ENCODE data around the gene PIP5KL1.
A peak's percentile ranks its signal among the peaks of the same experiment; 100 is the strongest.

Gene PIP5KL1

GRCh38 chr9:127916720-127917581 is 13.6 kb downstream of the PIP5KL1 start, which contains the start of gene ST6GALNAC4:
TSS of gene ST6GALNAC4 (minus strand) at chr9:127917041. CDS start at chr9:127916419, 622 bp downstream.
- Histone ChIP-seq H3K4me3 (ENCODE audit: low read length) (peak within 1 kb of the TSS; percentile 99), H3F3A (ENCODE audit: insufficient read depth, low read length) (peaks cover 23% of the 10 kb centered on the region), H2AFZ (ENCODE audit: low read length) (peak within 1 kb of the TSS; percentile 33), H3K36me3 (replicated peaks; ENCODE audit: insufficient read depth, low read length) (peaks cover 3% of the 10 kb centered on the region), H4K20me1 (ENCODE audit: insufficient read depth, low read length) (no peaks in the 10 kb centered on the region), H3K27ac (ENCODE audit: low read length) (peak within 1 kb of the TSS; percentile 93), H3K9me2 (replicated peaks; ENCODE audit: insufficient read depth, low read length) (no peaks in the 10 kb centered on the region), H3K9ac (ENCODE audit: low read length) (peak within 1 kb of the TSS; percentile 98), H3K4me2 (ENCODE audit: low read depth, low read length) (peak within 1 kb of the TSS; percentile 93), H3K27me3 (replicated peaks; ENCODE audit: insufficient read depth, low read length) (no peaks in the 10 kb centered on the region), H3K9me3 (replicated peaks; ENCODE audit: insufficient read depth, low read length) (no peaks in the 10 kb centered on the region), H3K79me2 (ENCODE audit: low read length) (peaks cover 52% of the 10 kb centered on the region), H3K4me1 (ENCODE audit: low read length) (peaks cover 46% of the 10 kb centered on the region)
- TF ChIP-seq, protein P1, sequence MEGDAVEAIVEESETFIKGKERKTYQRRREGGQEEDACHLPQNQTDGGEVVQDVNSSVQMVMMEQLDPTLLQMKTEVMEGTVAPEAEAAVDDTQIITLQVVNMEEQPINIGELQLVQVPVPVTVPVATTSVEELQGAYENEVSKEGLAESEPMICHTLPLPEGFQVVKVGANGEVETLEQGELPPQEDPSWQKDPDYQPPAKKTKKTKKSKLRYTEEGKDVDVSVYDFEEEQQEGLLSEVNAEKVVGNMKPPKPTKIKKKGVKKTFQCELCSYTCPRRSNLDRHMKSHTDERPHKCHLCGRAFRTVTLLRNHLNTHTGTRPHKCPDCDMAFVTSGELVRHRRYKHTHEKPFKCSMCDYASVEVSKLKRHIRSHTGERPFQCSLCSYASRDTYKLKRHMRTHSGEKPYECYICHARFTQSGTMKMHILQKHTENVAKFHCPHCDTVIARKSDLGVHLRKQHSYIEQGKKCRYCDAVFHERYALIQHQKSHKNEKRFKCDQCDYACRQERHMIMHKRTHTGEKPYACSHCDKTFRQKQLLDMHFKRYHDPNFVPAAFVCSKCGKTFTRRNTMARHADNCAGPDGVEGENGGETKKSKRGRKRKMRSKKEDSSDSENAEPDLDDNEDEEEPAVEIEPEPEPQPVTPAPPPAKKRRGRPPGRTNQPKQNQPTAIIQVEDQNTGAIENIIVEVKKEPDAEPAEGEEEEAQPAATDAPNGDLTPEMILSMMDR (IDR thresholded peaks at IDR 0.05; ENCODE audit: low read length): no peak
- TF ChIP-seq EZH2 (optimal IDR thresholded peaks at IDR 0.05; ENCODE audit: low read depth, low read length) (no peak), EZH2phosphoT487 (IDR thresholded peaks at IDR 0.05; ENCODE audit: low read length) (no peak)
- DNase-seq: peak; percentile 94

- Histone ChIP-seq H3K4me1 (ENCODE audit: low read length) (peaks cover 43% of the 10 kb centered on the region), H3K9me3 (replicated peaks; ENCODE audit: insufficient read depth, low read length) (no peaks in the 10 kb centered on the region), H3K36me3 (replicated peaks; ENCODE audit: insufficient read depth, low read length) (peaks cover 3% of the 10 kb centered on the region), H2AFZ (ENCODE audit: low read length) (peak overlapping the region; percentile 33; the same call in 1 of the 2 replicates), H3K27me3 (replicated peaks; ENCODE audit: insufficient read depth, low read length) (no peaks in the 10 kb centered on the region), H3K4me2 (ENCODE audit: low read depth, low read length) (peak overlapping the region; percentile 86), H3K9ac (ENCODE audit: low read length) (peak overlapping the region; percentile 98), H4K20me1 (ENCODE audit: insufficient read depth, low read length) (no peaks in the 10 kb centered on the region), H3K4me3 (ENCODE audit: low read length) (peak overlapping the region; percentile 99), H3K9me2 (replicated peaks; ENCODE audit: insufficient read depth, low read length) (no peaks in the 10 kb centered on the region), H3K79me2 (ENCODE audit: low read length) (peaks cover 56% of the 10 kb centered on the region), H3F3A (ENCODE audit: insufficient read depth, low read length) (peaks cover 26% of the 10 kb centered on the region), H3K27ac (ENCODE audit: low read length) (peak overlapping the region; percentile 93)
- peak; percentile 87 for DNase-seq
- TF ChIP-seq EZH2 (optimal IDR thresholded peaks at IDR 0.05; ENCODE audit: low read depth, low read length) (no peak), EZH2phosphoT487 (IDR thresholded peaks at IDR 0.05; ENCODE audit: low read length) (no peak)
- TF ChIP-seq, protein P1 (IDR thresholded peaks at IDR 0.05; ENCODE audit: low read length): no peak
Measured at GRCh38 chr9:127915801-127916719, 14.5 kb downstream of the PIP5KL1 start.

GRCh38 chr9:127915325-127915752 is 15.2 kb downstream of the PIP5KL1 start:
- Histone ChIP-seq H3K4me3 (ENCODE audit: low read length) (peak overlapping the region; percentile 99), H3K27me3 (replicated peaks; ENCODE audit: insufficient read depth, low read length) (no peaks in the 10 kb centered on the region), H3K9me3 (replicated peaks; ENCODE audit: insufficient read depth, low read length) (no peaks in the 10 kb centered on the region), H3K4me2 (ENCODE audit: low read depth, low read length) (peak overlapping the region; percentile 86), H3K36me3 (replicated peaks; ENCODE audit: insufficient read depth, low read length) (peaks cover 8% of the 10 kb centered on the region), H3K27ac (ENCODE audit: low read length) (peak overlapping the region; percentile 93), H3K9ac (ENCODE audit: low read length) (peak overlapping the region; percentile 98), H3K9me2 (replicated peaks; ENCODE audit: insufficient read depth, low read length) (no peaks in the 10 kb centered on the region), H4K20me1 (ENCODE audit: insufficient read depth, low read length) (no peaks in the 10 kb centered on the region), H3K4me1 (ENCODE audit: low read length) (peaks cover 48% of the 10 kb centered on the region), H2AFZ (ENCODE audit: low read length) (no peak overlapping the region), H3K79me2 (ENCODE audit: low read length) (peaks cover 63% of the 10 kb centered on the region), H3F3A (ENCODE audit: insufficient read depth, low read length) (peaks cover 30% of the 10 kb centered on the region)
- TF ChIP-seq EZH2 (optimal IDR thresholded peaks at IDR 0.05; ENCODE audit: low read depth, low read length) (no peak), EZH2phosphoT487 (IDR thresholded peaks at IDR 0.05; ENCODE audit: low read length) (no peak)
- TF ChIP-seq, protein P1 (IDR thresholded peaks at IDR 0.05; ENCODE audit: low read length): no peak
- peak; percentile 27 for DNase-seq

Data from MM.1S (cell line).